Fibroblast of the aortic adventitia (primary cell): Measurements from ENCODE around the gene UCN. TPM values are rescaled to one million over a fixed set of nuclear protein-coding genes. Genes with fewer than 3 reads are reported as not detected.

ENCODE experiments used
- DNase-seq: peaks from one replicate; pipeline ENCODE4 v3.0.0-alpha.2; 2010; ENCODE audit warnings: low read depth
- H3K4me3 ChIP-seq: 2 replicates; pipeline ENCODE4 v1.5.1; 2011; ENCODE audit warnings: low read depth, mild to moderate bottlenecking, control low read depth, low read length, moderate library complexity
- total RNA-seq: library from RNA; depleted of rRNA; stranded (reverse); fragments of >200 nt; gene quantifications from 2 replicates; pipeline ENCODE4 v1.2.3, GENCODE V29; 2012; ENCODE audit warnings: low replicate concordance
- TF ChIP-seq, protein P1 (sequence below): IDR thresholded peaks from 2 replicates; pipeline ENCODE4 v1.5.1; 2011; ENCODE audit warnings: mild to moderate bottlenecking, low read length, control low read depth, inconsistent platforms; ENCODE audit not compliant: insufficient read depth

Gene UCN
- total RNA-seq, 1 donor = 0.27 TPM

DNA sequence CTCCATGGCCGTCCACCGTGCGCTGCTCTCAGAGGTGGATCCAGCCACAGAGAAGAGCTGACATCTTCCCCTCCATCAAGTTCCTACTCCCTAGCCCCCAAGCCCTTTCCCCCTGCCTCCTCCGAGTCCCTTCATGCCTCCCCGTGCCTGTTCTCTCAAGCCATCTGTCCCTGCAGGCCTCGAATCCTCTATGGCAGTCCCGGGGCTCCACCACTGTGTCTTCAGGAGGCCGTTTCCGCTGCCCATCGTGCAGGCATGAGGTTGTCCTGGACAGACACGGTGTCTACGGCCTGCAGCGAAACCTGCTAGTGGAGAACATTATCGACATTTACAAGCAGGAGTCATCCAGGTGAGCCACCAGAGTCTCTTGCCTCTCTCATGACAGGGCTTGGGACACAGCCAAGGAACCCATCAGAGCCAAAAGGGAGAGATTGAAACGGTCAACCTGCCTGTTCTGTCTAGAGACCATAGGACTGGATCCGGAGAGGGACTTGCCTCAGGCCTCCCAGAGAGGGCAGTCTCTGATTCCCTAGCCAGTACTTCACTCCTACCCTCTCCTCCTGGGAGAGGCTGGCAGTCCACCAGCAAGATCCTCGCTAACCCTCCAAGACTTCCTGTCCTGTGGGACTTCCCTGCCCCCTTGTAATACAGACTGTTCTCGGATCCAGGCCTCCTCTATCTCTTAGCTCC lies 9.7 kb downstream of the UCN start:
- DNase-seq = no peak
- H3K4me3 ChIP-seq = no peak overlapping the region
- TF ChIP-seq, protein P1, sequence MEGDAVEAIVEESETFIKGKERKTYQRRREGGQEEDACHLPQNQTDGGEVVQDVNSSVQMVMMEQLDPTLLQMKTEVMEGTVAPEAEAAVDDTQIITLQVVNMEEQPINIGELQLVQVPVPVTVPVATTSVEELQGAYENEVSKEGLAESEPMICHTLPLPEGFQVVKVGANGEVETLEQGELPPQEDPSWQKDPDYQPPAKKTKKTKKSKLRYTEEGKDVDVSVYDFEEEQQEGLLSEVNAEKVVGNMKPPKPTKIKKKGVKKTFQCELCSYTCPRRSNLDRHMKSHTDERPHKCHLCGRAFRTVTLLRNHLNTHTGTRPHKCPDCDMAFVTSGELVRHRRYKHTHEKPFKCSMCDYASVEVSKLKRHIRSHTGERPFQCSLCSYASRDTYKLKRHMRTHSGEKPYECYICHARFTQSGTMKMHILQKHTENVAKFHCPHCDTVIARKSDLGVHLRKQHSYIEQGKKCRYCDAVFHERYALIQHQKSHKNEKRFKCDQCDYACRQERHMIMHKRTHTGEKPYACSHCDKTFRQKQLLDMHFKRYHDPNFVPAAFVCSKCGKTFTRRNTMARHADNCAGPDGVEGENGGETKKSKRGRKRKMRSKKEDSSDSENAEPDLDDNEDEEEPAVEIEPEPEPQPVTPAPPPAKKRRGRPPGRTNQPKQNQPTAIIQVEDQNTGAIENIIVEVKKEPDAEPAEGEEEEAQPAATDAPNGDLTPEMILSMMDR = no peak

DNA sequence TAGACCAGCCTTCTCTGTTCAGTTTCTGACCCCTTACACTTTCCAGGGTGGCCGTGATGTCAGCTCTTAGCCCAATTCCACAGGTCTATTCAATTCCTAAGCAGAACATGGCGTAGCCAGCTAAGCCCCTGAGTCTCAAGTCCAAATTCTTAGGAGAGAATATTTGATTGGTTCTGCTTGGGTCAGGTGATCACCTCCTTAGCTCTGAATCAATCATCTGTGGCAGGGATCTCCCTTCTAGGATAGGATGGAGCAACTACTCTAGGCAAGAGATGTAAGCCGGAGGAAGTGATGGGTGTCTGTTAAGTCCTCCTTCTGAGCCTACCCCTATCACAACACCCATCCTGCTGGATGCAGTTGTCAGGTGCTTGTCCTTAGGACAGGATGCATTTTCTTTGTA lies 11.1 kb downstream of the UCN start:
- TF ChIP-seq, protein P1 = no peak
- DNase-seq = no peak
- no peak overlapping the region for H3K4me3 ChIP-seq

DNA sequence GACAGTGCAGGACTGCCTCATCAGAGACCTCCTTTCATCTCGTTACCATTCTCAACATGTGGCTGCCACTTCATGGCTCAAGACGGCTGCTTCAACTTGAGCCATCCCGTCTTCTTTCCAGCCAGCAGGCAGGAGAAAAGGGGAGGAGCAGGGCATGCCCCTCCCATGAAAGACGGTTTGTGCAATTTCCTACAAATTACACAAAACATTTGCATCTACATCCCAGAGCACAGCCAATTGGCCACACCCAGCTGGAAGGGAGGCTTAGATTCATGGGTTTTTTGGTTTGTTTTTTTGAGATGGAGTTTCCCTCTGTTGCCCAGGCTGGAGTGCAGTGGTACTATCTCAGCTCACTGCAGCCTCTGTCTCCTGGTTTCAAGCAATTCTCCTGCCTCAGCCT lies 11.8 kb downstream of the UCN start:
- peak; percentile 66 for DNase-seq
- TF ChIP-seq, protein P1 = no peak
- H3K4me3 ChIP-seq = no peak overlapping the region

DNA sequence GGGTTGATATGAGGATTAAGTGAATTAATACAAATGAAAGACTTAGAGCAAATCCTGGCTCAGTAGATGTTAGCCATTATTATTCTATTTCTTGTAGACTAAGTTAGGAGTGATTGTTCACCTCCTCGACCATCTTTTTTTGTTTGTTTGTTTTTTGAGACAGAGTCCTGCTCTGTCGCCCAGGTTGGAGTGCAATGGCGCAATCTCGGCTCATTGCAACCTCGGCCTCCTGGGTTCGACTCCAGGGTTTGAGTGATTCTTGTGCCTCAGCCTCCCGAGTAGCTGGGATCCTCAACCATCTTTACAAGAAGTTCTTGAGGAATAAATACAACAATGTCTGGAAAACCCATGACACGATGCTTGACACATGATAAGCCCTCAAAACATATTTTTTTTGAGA lies 13.3 kb downstream of the UCN start:
- no peak for DNase-seq
- TF ChIP-seq, protein P1 = no peak
- no peak overlapping the region for H3K4me3 ChIP-seq

DNA sequence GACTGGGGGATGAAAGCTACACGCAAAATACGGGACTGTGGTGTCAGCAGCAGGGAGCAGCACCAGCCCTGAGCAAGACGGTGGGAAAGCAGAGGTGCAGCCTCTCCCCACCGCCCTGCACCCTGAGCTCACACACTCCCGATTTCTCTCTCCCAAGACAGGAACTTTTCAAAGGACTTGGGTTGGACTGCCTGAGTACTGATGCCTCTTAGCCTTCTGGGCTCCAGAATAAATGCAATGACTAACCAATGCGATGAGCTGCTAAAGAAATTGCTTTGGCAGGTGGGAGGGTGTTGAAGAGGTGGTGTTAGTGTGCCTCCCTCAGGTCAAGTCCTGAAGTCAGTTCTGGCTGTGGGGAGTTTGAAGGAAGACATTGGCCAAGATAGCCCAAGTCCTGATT lies 16.4 kb downstream of the UCN start:
- peak; percentile 47 for DNase-seq
- TF ChIP-seq, protein P1 = peak; percentile 5

DNA sequence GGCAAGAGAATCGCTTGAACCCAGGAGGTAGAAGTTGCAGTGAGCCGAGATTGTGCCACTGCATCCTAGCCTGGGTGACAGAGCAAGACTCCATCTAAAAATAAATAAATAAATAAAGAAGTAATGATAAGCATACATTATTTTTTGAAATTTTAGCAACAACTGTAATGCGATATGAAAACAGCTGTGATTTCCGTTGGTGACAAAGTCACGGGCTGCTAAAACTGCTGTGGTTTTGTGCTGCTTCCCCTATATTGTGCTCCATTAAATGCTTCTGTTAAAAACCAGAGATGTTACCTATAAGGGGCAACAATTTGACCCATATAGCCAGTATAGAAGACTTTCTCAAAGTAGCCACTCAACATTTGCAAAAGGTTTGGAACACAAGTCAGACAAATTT lies 17.7 kb downstream of the UCN start:
- TF ChIP-seq, protein P1 = no peak

More for the DNA sequence above, 16.4 kb downstream of the UCN start:
- no peak overlapping the region for H3K4me3 ChIP-seq

DNA sequence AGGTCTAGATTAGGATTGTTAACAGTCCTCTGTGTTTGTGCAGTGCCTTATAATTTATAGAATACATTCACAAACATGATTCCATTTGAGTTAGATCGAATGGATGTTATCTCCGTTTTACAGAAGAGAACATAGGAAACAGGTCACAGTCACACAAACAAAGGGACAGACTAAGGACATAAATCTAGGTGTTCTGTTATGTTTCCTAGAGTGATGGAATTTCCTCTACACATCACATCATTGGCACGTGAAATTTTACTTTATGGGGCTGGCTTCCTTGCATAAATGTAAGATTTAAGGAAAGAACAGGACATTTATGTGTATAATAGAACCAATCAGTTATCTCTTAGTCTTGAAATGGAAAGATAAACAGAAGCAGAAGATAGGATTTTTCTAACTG lies 19.6 kb downstream of the UCN start:
- TF ChIP-seq, protein P1 = no peak
- no peak for DNase-seq

More for the DNA sequence above, 17.7 kb downstream of the UCN start:
- no peak overlapping the region for H3K4me3 ChIP-seq
- DNase-seq = no peak

More for the DNA sequence above, 19.6 kb downstream of the UCN start:
- no peak overlapping the region for H3K4me3 ChIP-seq
